HG03095 (cell line): ENCODE measurements around the gene DRD4.

ENCODE experiments used
- ATAC-seq: cut with Tn5 transposase; IDR thresholded peaks from one replicate; pipeline ENCODE4 v1.9.1; 2021; ENCODE audit warnings: moderate library complexity; ENCODE audit not compliant: unreplicated experiment

Gene DRD4

GRCh38 chr11:620935-621814 is 15.9 kb upstream of the DRD4 start:
- ATAC-seq, result no peak

GRCh38 chr11:621838-622237 is 15.2 kb upstream of the DRD4 start:
- ATAC-seq, result no peak

- ATAC-seq, result no peak
Measured at GRCh38 chr11:623349-623869, 13.7 kb upstream of the DRD4 start.

- ATAC-seq, result no peak
Measured at GRCh38 chr11:623999-624704, 12.9 kb upstream of the DRD4 start.

GRCh38 chr11:624705-625635 is 12.1 kb upstream of the DRD4 start, which contains the start of gene CDHR5:
TSS of gene CDHR5 (minus strand) at chr11:624955. CDS start at chr11:624902, 53 bp downstream.
- no peak for ATAC-seq

- no peak for ATAC-seq
Measured at GRCh38 chr11:625636-626268, 11.3 kb upstream of the DRD4 start.

- ATAC-seq, result no peak
Measured at GRCh38 chr11:626475-627307, 10.4 kb upstream of the DRD4 start, which contains the start of gene SCT. TSS of gene SCT (minus strand) at chr11:627181. CDS start at chr11:627143, 38 bp downstream.

GRCh38 chr11:627308-627576 is 9.8 kb upstream of the DRD4 start:
- no peak for ATAC-seq

- ATAC-seq, result no peak
Measured at GRCh38 chr11:628056-628455, 9.0 kb upstream of the DRD4 start.

GRCh38 chr11:629237-629583 is 7.9 kb upstream of the DRD4 start:
- peak; percentile 57 for ATAC-seq

- ATAC-seq, result no peak
Measured at GRCh38 chr11:630871-631270, 6.2 kb upstream of the DRD4 start.

- no peak for ATAC-seq
Measured at GRCh38 chr11:635945-636510, 1.0 kb upstream of the DRD4 start.

GRCh38 chr11:637333-637592 is 194 bp downstream of the DRD4 start:
- no peak for ATAC-seq

GRCh38 chr11:637593-638521 is 788 bp downstream of the DRD4 start:
- no peak for ATAC-seq

- no peak for ATAC-seq
Measured at GRCh38 chr11:638631-639331, 1.7 kb downstream of the DRD4 start.

- no peak for ATAC-seq
Measured at GRCh38 chr11:639332-639955, 2.4 kb downstream of the DRD4 start.

GRCh38 chr11:640021-640706 is 3.1 kb downstream of the DRD4 start:
- ATAC-seq, result no peak
